COLO668 (cell line): ENCODE results near the gene MAP3K4.
"Not testable (repeated sequence)": the region's sequence is repeated elsewhere in the genome, so short reads cannot be mapped to it uniquely, and the experiment has no call there.

Source experiments
- DNase-seq: peaks from one replicate; lab custom pipeline; 2025; ENCODE audit not compliant: unreplicated experiment; lab: John Stamatoyannopoulos, UW

MAP3K4 gene

GRCh38 chr6:160972111-160972510 lies 19.5 kb upstream of the MAP3K4 start:
- peak; percentile 5 for DNase-seq

GRCh38 chr6:160972594-160972993 lies 19.0 kb upstream of the MAP3K4 start:
- not testable (repeated sequence) for DNase-seq

- no peak for DNase-seq
These were observed 18.0 kb upstream of the MAP3K4 start for GRCh38 chr6:160973311-160974250.

GRCh38 chr6:160974304-160974771 lies 17.2 kb upstream of the MAP3K4 start:
- no peak for DNase-seq

GRCh38 chr6:160975162-160975561 lies 16.4 kb upstream of the MAP3K4 start:
- DNase-seq = no peak

GRCh38 chr6:160975961-160976360 lies 15.6 kb upstream of the MAP3K4 start:
- DNase-seq = not testable (repeated sequence)

- DNase-seq = no peak
These were observed 13.2 kb upstream of the MAP3K4 start for GRCh38 chr6:160978141-160978901.

GRCh38 chr6:160979061-160979708 lies 12.4 kb upstream of the MAP3K4 start:
- no peak for DNase-seq

- not testable (repeated sequence) for DNase-seq
These were observed 8.1 kb upstream of the MAP3K4 start for GRCh38 chr6:160983377-160983948.

- DNase-seq = no peak
These were observed 4.7 kb upstream of the MAP3K4 start for GRCh38 chr6:160986851-160987250.

GRCh38 chr6:160987265-160987664 lies 4.3 kb upstream of the MAP3K4 start:
- DNase-seq = no peak

GRCh38 chr6:160990847-160991405 lies 643 bp upstream of the MAP3K4 start:
- no peak for DNase-seq

GRCh38 chr6:160992061-160992979 lies 751 bp downstream of the MAP3K4 start:
- DNase-seq = peak; percentile 52

GRCh38 chr6:160992980-160993314 lies 1.4 kb downstream of the MAP3K4 start:
- DNase-seq = no peak

- DNase-seq = peak; percentile 75
These were observed 3.7 kb downstream of the MAP3K4 start for GRCh38 chr6:160995271-160995670.

- peak; percentile 14 for DNase-seq
These were observed 4.6 kb downstream of the MAP3K4 start for GRCh38 chr6:160996131-160996601.

- no peak for DNase-seq
These were observed 6.6 kb downstream of the MAP3K4 start for GRCh38 chr6:160998217-160998616.

GRCh38 chr6:160998766-160999165 lies 7.2 kb downstream of the MAP3K4 start:
- DNase-seq = no peak

- DNase-seq = peak; percentile 49
These were observed 7.9 kb downstream of the MAP3K4 start for GRCh38 chr6:160999516-160999915.

GRCh38 chr6:161000632-161001031 lies 9.1 kb downstream of the MAP3K4 start:
- DNase-seq = no peak
